ENCODE data around the gene DISP2.

The DISP2 gene

GRCh38 chr15:40340038-40340739, 17.8 kb upstream of the DISP2 start:
- CTCF ChIA-PET = interaction anchor here (0.6 to 8.3 kb wide), 10 partner anchors 16 to 100 kb away, joined by 3 to 112 read pairs (median 6); partner anchors contain the start of genes ANKRD63 and INAFM2
- no peak for TF ChIP-seq CTCF (conservative IDR thresholded peaks at IDR 0.05; ENCODE audit: low read depth)
- peak overlapping the region; percentile 99 for H3K27ac ChIP-seq
- POLR2A ChIA-PET (ENCODE audit: low non-redundant PET) = interaction anchor here (0.9 kb wide), 1 partner anchor 30 kb away, joined by 3 read pairs; no protein-coding TSS in a partner anchor
- peak; percentile 49 for DNase-seq (ENCODE audit: low spot score)

- POLR2A ChIA-PET (ENCODE audit: low non-redundant PET) = interaction anchor here (0.6 to 0.9 kb wide), 2 partner anchors 30 to 111 kb away, joined by 3 to 5 read pairs; no protein-coding TSS in a partner anchor
- CTCF ChIA-PET = interaction anchor here (0.6 to 8.3 kb wide), 7 partner anchors 26 to 101 kb away, joined by 4 to 112 read pairs (median 6); partner anchors contain the start of gene ANKRD63
- peak; percentile 92 for DNase-seq (ENCODE audit: low spot score)
- peak within 1 kb of the TSS; percentile 99 for H3K27ac ChIP-seq
- no peak for TF ChIP-seq CTCF (conservative IDR thresholded peaks at IDR 0.05; ENCODE audit: low read depth)
Observed at GRCh38 chr15:40340740-40341400, 17.1 kb upstream of the DISP2 start, which contains the start of gene CCDC9B. Gene CCDC9B, minus strand, starts transcription at chr15:40340939. Its CDS starts 120 bp downstream, at chr15:40340819.

GRCh38 chr15:40342416-40343320, 15.4 kb upstream of the DISP2 start:
- ChIA-PET CTCF (interaction anchor here (0.6 to 8.3 kb wide), 3 partner anchors 24 to 86 kb away, joined by 3 to 112 read pairs (median 4); no protein-coding TSS in a partner anchor), POLR2A (ENCODE audit: low non-redundant PET) (interaction anchor here (0.6 to 0.9 kb wide), 2 partner anchors 13 to 190 kb away, joined by 3 to 7 read pairs; no protein-coding TSS in a partner anchor)
- H3K27ac ChIP-seq = peak overlapping the region; percentile 91
- no peak for TF ChIP-seq CTCF (conservative IDR thresholded peaks at IDR 0.05; ENCODE audit: low read depth)
- no peak for DNase-seq (ENCODE audit: low spot score)

GRCh38 chr15:40343512-40343911, 14.5 kb upstream of the DISP2 start:
- H3K27ac ChIP-seq = peak overlapping the region; percentile 91
- ChIA-PET POLR2A (ENCODE audit: low non-redundant PET) (no interaction called here), CTCF (interaction anchor here (0.6 to 8.3 kb wide), 8 partner anchors 21 to 176 kb away, joined by 3 to 112 read pairs (median 4); no protein-coding TSS in a partner anchor)
- peak; percentile 86 for DNase-seq (ENCODE audit: low spot score)
- TF ChIP-seq CTCF (conservative IDR thresholded peaks at IDR 0.05; ENCODE audit: low read depth) = no peak

GRCh38 chr15:40344217-40344616, 13.8 kb upstream of the DISP2 start:
- H3K27ac ChIP-seq = peak overlapping the region; percentile 91
- no peak for TF ChIP-seq CTCF (conservative IDR thresholded peaks at IDR 0.05; ENCODE audit: low read depth)
- no peak for DNase-seq (ENCODE audit: low spot score)
- ChIA-PET CTCF (interaction anchor here (0.6 to 8.3 kb wide), 17 partner anchors 9 to 527 kb away, joined by 3 to 112 read pairs (median 3); no protein-coding TSS in a partner anchor), POLR2A (ENCODE audit: low non-redundant PET) (no interaction called here)
